ENCODE data around the gene INSR. TPM values are rescaled to one million over a fixed set of nuclear protein-coding genes. Genes with fewer than 3 reads are reported as not detected.

The INSR gene
- total RNA-seq, 1 experiment from 2014 or later, result 35.9 TPM

DNA sequence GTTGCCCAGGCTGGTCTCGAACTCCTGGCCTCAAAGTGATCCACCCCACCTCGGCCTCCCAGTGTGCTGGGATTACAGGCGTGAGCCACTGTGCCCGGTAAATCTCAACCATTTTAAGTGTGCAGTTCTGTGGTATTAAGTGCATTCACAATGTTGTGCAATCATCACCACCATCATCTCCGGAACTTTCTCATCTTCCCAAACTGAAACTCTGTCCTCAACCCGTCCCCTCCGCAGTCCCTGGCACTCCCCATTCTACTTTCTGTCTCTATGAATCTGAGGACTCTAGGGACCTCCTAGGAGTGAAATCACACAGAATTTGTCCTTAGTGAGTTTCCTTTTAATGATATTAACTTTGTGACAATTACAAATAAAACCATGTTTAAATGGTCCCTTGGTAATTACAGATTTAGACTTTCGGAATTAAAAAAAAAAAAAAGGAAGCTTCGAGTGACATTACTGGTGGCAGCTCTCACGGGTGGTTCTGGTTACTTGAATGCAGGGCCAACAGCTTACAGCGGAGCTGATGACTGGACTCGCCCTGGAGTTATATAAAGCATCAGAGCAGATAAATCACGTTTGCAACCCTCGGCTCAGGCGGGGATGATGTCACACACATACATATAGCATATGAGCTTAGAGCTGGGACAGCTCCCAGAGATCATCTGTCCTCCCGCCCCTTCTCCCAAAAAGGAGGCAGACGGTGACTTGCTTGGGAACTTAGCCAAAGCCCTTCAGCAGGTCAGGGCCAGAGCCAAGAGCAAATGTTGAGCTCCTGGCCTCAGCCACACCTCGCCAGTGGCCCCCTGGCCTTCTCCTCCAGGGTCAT, 134.9 kb downstream of the INSR start:
- CTCF ChIA-PET, result no interaction called here
- no peak for DNase-seq (ENCODE audit: low spot score)
- Mint-ChIP-seq H3K27ac (no peak overlapping the region), H3K4me1 (no peaks in the 10 kb centered on the region), H3K4me3 (no peak overlapping the region), H3K36me3 (peaks cover 24% of the 10 kb centered on the region), H3K9me3 (0 out of 2 replicates have a peak, but pooled peaks cover 3% of the 10 kb centered on the region), H3K27me3 (ENCODE audit: low read depth) (no peaks in the 10 kb centered on the region)
- TF ChIP-seq ZBTB21 (CRISPR knock-in tag; IDR thresholded peaks at IDR 0.05; ENCODE audit: borderline replicate concordance) (no peak), NR2C2 (CRISPR knock-in tag; IDR thresholded peaks at IDR 0.05) (no peak), GABPB1 (CRISPR knock-in tag; IDR thresholded peaks at IDR 0.05) (no peak), ARID4B (CRISPR knock-in tag; IDR thresholded peaks at IDR 0.05; ENCODE audit: borderline replicate concordance) (no peak), OVOL2 (CRISPR knock-in tag; IDR thresholded peaks at IDR 0.05; ENCODE audit: borderline replicate concordance) (no peak), HMGA2 (CRISPR knock-in tag; IDR thresholded peaks at IDR 0.05) (no peak), HMGXB4 (CRISPR knock-in tag; IDR thresholded peaks at IDR 0.05) (no peak), ZNF532 (CRISPR knock-in tag; IDR thresholded peaks at IDR 0.05; ENCODE audit: borderline replicate concordance) (no peak), CREB1 (CRISPR knock-in tag; IDR thresholded peaks at IDR 0.05) (no peak), ERG (CRISPR knock-in tag; IDR thresholded peaks at IDR 0.05) (no peak), FOXP1 (CRISPR knock-in tag; IDR thresholded peaks at IDR 0.05; ENCODE audit: borderline replicate concordance) (no peak)
- TF ChIP-seq, protein P1, sequence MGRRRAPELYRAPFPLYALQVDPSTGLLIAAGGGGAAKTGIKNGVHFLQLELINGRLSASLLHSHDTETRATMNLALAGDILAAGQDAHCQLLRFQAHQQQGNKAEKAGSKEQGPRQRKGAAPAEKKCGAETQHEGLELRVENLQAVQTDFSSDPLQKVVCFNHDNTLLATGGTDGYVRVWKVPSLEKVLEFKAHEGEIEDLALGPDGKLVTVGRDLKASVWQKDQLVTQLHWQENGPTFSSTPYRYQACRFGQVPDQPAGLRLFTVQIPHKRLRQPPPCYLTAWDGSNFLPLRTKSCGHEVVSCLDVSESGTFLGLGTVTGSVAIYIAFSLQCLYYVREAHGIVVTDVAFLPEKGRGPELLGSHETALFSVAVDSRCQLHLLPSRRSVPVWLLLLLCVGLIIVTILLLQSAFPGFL (CRISPR knock-in tag; IDR thresholded peaks at IDR 0.05; ENCODE audit: borderline replicate concordance), result no peak
- TF ChIP-seq, protein P2, sequence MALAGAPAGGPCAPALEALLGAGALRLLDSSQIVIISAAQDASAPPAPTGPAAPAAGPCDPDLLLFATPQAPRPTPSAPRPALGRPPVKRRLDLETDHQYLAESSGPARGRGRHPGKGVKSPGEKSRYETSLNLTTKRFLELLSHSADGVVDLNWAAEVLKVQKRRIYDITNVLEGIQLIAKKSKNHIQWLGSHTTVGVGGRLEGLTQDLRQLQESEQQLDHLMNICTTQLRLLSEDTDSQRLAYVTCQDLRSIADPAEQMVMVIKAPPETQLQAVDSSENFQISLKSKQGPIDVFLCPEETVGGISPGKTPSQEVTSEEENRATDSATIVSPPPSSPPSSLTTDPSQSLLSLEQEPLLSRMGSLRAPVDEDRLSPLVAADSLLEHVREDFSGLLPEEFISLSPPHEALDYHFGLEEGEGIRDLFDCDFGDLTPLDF (CRISPR knock-in tag; IDR thresholded peaks at IDR 0.05), result no peak
- POLR2A ChIA-PET, result interaction anchor here (0.6 kb wide), 1 partner anchor 56 kb away, joined by 5 read pairs; no protein-coding TSS in a partner anchor
- ATAC-seq, result no peak

Data from WTC11 (cell line).